ENCODE data around the gene GRHPR.

GRCh38 chr9:37410969-37411785, 11.3 kb upstream of the GRHPR start:
- TF ChIP-seq, protein P1, sequence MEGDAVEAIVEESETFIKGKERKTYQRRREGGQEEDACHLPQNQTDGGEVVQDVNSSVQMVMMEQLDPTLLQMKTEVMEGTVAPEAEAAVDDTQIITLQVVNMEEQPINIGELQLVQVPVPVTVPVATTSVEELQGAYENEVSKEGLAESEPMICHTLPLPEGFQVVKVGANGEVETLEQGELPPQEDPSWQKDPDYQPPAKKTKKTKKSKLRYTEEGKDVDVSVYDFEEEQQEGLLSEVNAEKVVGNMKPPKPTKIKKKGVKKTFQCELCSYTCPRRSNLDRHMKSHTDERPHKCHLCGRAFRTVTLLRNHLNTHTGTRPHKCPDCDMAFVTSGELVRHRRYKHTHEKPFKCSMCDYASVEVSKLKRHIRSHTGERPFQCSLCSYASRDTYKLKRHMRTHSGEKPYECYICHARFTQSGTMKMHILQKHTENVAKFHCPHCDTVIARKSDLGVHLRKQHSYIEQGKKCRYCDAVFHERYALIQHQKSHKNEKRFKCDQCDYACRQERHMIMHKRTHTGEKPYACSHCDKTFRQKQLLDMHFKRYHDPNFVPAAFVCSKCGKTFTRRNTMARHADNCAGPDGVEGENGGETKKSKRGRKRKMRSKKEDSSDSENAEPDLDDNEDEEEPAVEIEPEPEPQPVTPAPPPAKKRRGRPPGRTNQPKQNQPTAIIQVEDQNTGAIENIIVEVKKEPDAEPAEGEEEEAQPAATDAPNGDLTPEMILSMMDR (IDR thresholded peaks at IDR 0.05), result no peak
- no peak for TF ChIP-seq POLR2A (IDR thresholded peaks at IDR 0.05)

Measured in lower leg skin (tissue), 3 donors.